ENCODE measurements around the gene CAP2.

DNA sequence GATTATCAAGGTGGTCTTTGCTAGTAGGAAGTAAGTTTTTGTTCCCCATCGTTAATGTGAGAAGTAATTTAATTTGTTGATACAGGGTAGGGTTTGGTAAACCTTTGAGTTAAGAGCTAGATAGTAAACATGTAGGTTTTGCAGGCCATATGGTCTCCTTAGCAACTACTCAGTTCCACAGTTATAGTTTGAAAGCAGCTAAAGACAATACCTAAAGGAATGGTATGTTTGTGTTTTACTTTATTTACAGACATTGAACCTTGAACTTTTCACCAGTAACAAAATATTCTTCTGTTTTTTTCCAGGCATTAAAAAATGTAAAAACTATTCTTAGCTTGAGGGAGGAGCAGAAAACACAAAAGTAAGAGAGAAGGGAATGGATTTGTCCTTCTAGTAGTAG, 1.7 kb downstream of the CAP2 start:
- TF ChIP-seq EP300 (IDR thresholded peaks at IDR 0.05; ENCODE audit: borderline replicate concordance) (no peak), FOXM1 (IDR thresholded peaks at IDR 0.05; ENCODE audit: borderline replicate concordance, low read depth) (no peak), CREB1 (IDR thresholded peaks at IDR 0.05; ENCODE audit: low read depth) (no peak), NFIC (IDR thresholded peaks at IDR 0.05) (no peak), EGR1 (IDR thresholded peaks at IDR 0.05) (no peak), TAF1 (IDR thresholded peaks at IDR 0.05; ENCODE audit: low read depth) (no peak), CEBPB (IDR thresholded peaks at IDR 0.05) (no peak)
- TF ChIP-seq, protein P1, sequence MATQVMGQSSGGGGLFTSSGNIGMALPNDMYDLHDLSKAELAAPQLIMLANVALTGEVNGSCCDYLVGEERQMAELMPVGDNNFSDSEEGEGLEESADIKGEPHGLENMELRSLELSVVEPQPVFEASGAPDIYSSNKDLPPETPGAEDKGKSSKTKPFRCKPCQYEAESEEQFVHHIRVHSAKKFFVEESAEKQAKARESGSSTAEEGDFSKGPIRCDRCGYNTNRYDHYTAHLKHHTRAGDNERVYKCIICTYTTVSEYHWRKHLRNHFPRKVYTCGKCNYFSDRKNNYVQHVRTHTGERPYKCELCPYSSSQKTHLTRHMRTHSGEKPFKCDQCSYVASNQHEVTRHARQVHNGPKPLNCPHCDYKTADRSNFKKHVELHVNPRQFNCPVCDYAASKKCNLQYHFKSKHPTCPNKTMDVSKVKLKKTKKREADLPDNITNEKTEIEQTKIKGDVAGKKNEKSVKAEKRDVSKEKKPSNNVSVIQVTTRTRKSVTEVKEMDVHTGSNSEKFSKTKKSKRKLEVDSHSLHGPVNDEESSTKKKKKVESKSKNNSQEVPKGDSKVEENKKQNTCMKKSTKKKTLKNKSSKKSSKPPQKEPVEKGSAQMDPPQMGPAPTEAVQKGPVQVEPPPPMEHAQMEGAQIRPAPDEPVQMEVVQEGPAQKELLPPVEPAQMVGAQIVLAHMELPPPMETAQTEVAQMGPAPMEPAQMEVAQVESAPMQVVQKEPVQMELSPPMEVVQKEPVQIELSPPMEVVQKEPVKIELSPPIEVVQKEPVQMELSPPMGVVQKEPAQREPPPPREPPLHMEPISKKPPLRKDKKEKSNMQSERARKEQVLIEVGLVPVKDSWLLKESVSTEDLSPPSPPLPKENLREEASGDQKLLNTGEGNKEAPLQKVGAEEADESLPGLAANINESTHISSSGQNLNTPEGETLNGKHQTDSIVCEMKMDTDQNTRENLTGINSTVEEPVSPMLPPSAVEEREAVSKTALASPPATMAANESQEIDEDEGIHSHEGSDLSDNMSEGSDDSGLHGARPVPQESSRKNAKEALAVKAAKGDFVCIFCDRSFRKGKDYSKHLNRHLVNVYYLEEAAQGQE (IDR thresholded peaks at IDR 0.05; ENCODE audit: low read depth), result no peak
- TF ChIP-seq, protein P2, sequence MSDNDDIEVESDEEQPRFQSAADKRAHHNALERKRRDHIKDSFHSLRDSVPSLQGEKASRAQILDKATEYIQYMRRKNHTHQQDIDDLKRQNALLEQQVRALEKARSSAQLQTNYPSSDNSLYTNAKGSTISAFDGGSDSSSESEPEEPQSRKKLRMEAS (IDR thresholded peaks at IDR 0.05), result no peak
